DND-41 (cell line): Measurements from ENCODE around the gene NCLN.
A peak's percentile ranks its signal among the peaks of the same experiment; 100 is the strongest.

Experiments used
- ATAC-seq: fragments of 200-7000 bp; cut with Tn5 transposase; 3 replicates; pipeline ENCODE4 v1.9.1; 2021; ENCODE audit warnings: low read depth; ENCODE audit not compliant: insufficient read depth
- DNase-seq: peaks from one replicate; pipeline ENCODE4 v3.0.0-alpha.2; 2020
- H2AFZ ChIP-seq: 2 replicates; pipeline ENCODE4 v1.6.0; 2012; ENCODE audit warnings: low read depth, low read length
- H3K27ac ChIP-seq: 2 replicates; pipeline ENCODE4 v1.5.1; 2012; ENCODE audit warnings: low read length, inconsistent platforms
- H3K27me3 ChIP-seq: fragments of 200-600 bp; sonication (generic); 2 replicates; pipeline ENCODE4 v1.6.0; 2012; ENCODE audit warnings: low read length, mild to moderate bottlenecking, inconsistent platforms; ENCODE audit not compliant: insufficient read depth, poor library complexity
- H3K36me3 ChIP-seq: 2 replicates; pipeline ENCODE4 v1.5.1; 2012; ENCODE audit warnings: low read length, inconsistent platforms; ENCODE audit not compliant: insufficient read depth
- H3K4me1 ChIP-seq: 2 replicates; pipeline ENCODE4 v1.5.1; 2012; ENCODE audit warnings: mild to moderate bottlenecking, low read length; ENCODE audit not compliant: insufficient read depth
- H3K4me2 ChIP-seq: 2 replicates; pipeline ENCODE4 v1.6.0; 2012; ENCODE audit warnings: mild to moderate bottlenecking, moderate library complexity, low read length, inconsistent platforms; ENCODE audit not compliant: insufficient read depth
- H3K4me3 ChIP-seq, 2 experiments: fragments of 200-600 bp in 1 of 2; shearing (Covaris generic) in 1 of 2; 2 replicates each; pipeline ENCODE4 v1.5.1; 2012 to 2016; ENCODE audit warnings: inconsistent platforms in 2 of 2, low read length in 2 of 2, mild to moderate bottlenecking in 2 of 2, low read depth in 1 of 2, moderate library complexity in 1 of 2
- H3K79me2 ChIP-seq: 2 replicates; pipeline ENCODE4 v1.6.0; 2012; ENCODE audit warnings: low read length, inconsistent platforms; ENCODE audit not compliant: insufficient read depth
- H3K9ac ChIP-seq: 2 replicates; pipeline ENCODE4 v1.6.0; 2012; ENCODE audit warnings: low read depth, mild to moderate bottlenecking, inconsistent platforms, low read length, moderate library complexity
- H3K9me3 ChIP-seq: 2 replicates; pipeline ENCODE4 v1.5.1; 2012; ENCODE audit warnings: low read length, moderate library complexity, mild to moderate bottlenecking, inconsistent platforms; ENCODE audit not compliant: insufficient read depth, severe bottlenecking
- H4K20me1 ChIP-seq: 2 replicates; pipeline ENCODE4 v1.6.0; 2012; ENCODE audit warnings: low read length; ENCODE audit not compliant: insufficient read depth
- CTCF ChIP-seq: IDR thresholded peaks from 2 replicates; pipeline ENCODE4 v1.5.1; 2012; ENCODE audit warnings: borderline replicate concordance, low read length, moderate library complexity, mild to moderate bottlenecking; ENCODE audit not compliant: poor library complexity, severe bottlenecking; ENCODE audit errors: extremely low read depth
- EZH2 ChIP-seq: IDR thresholded peaks from 3 replicates; pipeline ENCODE4 v1.6.1; 2012; ENCODE audit warnings: borderline replicate concordance, low read depth, mild to moderate bottlenecking, moderate library complexity, low read length, inconsistent platforms; ENCODE audit not compliant: severe bottlenecking

The NCLN gene

GRCh38 chr19:3142781-3143337 is 42.9 kb upstream of the NCLN start:
- H4K20me1 ChIP-seq, result peaks cover 57% of the 10 kb centered on the region
- TF ChIP-seq EZH2 (no peak), CTCF (no peak)
- peaks cover 87% of the 10 kb centered on the region for H3K4me1 ChIP-seq
- H3K9me3 ChIP-seq, result no peaks in the 10 kb centered on the region
- ATAC-seq, result no peak
- H3K79me2 ChIP-seq, result peaks cover 99% of the 10 kb centered on the region
- no peak overlapping the region for H2AFZ ChIP-seq
- H3K4me3 ChIP-seq, result peak overlapping the region in 1 of 2 experiments; percentile 80; a peak in 2 of 4 replicates
- peak overlapping the region; percentile 100 for H3K9ac ChIP-seq
- no peak for DNase-seq
- peak overlapping the region; percentile 24 for H3K27ac ChIP-seq
- peak overlapping the region; percentile 69 for H3K4me2 ChIP-seq
- no peaks in the 10 kb centered on the region for H3K27me3 ChIP-seq
- H3K36me3 ChIP-seq, result peaks cover 84% of the 10 kb centered on the region

GRCh38 chr19:3145909-3146676 is 39.6 kb upstream of the NCLN start:
- Histone ChIP-seq H3K9ac (peak overlapping the region; percentile 13; the same call in 1 of the 2 replicates), H3K27ac (peak overlapping the region; percentile 75), H2AFZ (no peak overlapping the region), H3K9me3 (no peaks in the 10 kb centered on the region), H3K4me2 (peak overlapping the region; percentile 46), H4K20me1 (peaks cover 76% of the 10 kb centered on the region), H3K4me1 (peaks cover 88% of the 10 kb centered on the region), H3K4me3 (peak overlapping the region in 1 of 2 experiments; percentile 24; a peak in 1 of 4 replicates), H3K36me3 (peaks cover 90% of the 10 kb centered on the region), H3K27me3 (no peaks in the 10 kb centered on the region), H3K79me2 (peaks cover 99% of the 10 kb centered on the region)
- DNase-seq (no peak), ATAC-seq (peak; percentile 23)
- TF ChIP-seq CTCF (no peak), EZH2 (no peak)

- peak; percentile 65 for DNase-seq
- H3K9ac ChIP-seq, result no peak overlapping the region; the same call in 1 of the 2 replicates
- H3K36me3 ChIP-seq, result peaks cover 90% of the 10 kb centered on the region
- no peak overlapping the region for H2AFZ ChIP-seq
- H3K4me2 ChIP-seq, result peak overlapping the region; percentile 46
- TF ChIP-seq CTCF (peak; percentile 95), EZH2 (no peak)
- peak; percentile 59 for ATAC-seq
- peak overlapping the region; percentile 75 for H3K27ac ChIP-seq
- H3K4me1 ChIP-seq, result peaks cover 88% of the 10 kb centered on the region
- H3K79me2 ChIP-seq, result peaks cover 99% of the 10 kb centered on the region
- peaks cover 77% of the 10 kb centered on the region for H4K20me1 ChIP-seq
- H3K9me3 ChIP-seq, result no peaks in the 10 kb centered on the region
- no peaks in the 10 kb centered on the region for H3K27me3 ChIP-seq
- no peak overlapping the region; a peak in 1 of 4 replicates for H3K4me3 ChIP-seq
Measured at GRCh38 chr19:3146677-3147100, 39.0 kb upstream of the NCLN start.
